Omental fat pad (tissue), 4 donors: ENCODE data around the gene KLHL17. TPM values are rescaled to one million over a fixed set of nuclear protein-coding genes. Genes with fewer than 3 reads are reported as not detected.
"Not testable (repeated sequence)": the region's sequence is repeated elsewhere in the genome, so short reads cannot be mapped to it uniquely, and the experiment has no call there.

ENCODE experiments used
- ATAC-seq: fragments of 150-250 bp; one replicate; pipeline ENCODE4 v1.9.1; 2016; ENCODE audit warnings: mild to moderate bottlenecking, moderate library complexity; ENCODE audit not compliant: low FRiP score
- DNase-seq: peaks from one replicate; pipeline ENCODE4 v3.0.0-alpha.2; 2019; ENCODE audit warnings: low spot score
- total RNA-seq, 4 donors: library from RNA; depleted of rRNA; stranded (reverse); fragments of >200 nt; gene quantifications; one replicate each; pipeline ENCODE4 v1.1.0, GENCODE V29; 2016
- TF ChIP-seq, protein P1 (sequence below), 3 donors: fragments of 450-650 bp; IDR thresholded peaks; one replicate each; pipeline ENCODE4 v1.5.1; 2016 to 2017; ENCODE audit warnings: antibody characterized with exemption in 3 of 3, mild to moderate bottlenecking in 3 of 3, moderate library complexity in 2 of 3

Gene KLHL17
- total RNA-seq, 4 donors from 2014 or later, result 3.4 to 6.8 (median 6.2) TPM

DNA sequence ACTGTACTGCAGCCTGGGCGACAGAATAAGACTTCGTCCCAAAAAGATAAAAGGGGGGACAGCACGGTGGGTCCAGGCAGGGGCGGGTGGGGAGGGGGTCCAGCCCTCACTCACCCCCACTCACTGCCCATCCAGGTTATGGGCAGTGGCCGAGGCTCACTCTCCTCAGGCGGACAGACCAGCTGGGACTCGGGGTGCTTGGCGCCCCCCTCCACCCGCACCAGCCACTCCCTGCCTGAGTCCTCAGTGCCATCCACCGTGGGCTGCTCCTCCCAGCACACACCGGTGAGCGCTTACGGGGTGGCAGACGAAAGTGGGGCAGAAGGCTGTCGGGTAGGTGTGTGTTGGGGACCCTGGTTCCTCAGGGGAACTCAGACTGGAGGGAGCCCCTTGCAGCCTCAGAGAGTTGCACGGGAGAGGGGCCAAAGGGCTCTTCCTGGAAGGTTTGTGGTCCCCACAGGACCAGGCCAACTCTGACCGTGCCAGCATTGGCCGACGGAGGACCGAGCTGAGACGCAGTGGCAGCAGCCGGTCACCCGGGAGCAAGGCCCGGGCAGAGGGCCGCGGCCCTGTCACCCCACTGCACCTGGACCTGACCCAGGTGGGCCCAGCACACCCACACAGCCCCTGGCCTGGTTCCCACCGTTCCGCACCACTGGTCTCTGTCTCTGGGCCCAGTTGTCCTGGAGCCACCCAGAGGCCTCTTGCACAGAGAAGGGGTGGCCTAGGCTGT is 12.5 kb downstream of the KLHL17 start:
- TF ChIP-seq, protein P1, sequence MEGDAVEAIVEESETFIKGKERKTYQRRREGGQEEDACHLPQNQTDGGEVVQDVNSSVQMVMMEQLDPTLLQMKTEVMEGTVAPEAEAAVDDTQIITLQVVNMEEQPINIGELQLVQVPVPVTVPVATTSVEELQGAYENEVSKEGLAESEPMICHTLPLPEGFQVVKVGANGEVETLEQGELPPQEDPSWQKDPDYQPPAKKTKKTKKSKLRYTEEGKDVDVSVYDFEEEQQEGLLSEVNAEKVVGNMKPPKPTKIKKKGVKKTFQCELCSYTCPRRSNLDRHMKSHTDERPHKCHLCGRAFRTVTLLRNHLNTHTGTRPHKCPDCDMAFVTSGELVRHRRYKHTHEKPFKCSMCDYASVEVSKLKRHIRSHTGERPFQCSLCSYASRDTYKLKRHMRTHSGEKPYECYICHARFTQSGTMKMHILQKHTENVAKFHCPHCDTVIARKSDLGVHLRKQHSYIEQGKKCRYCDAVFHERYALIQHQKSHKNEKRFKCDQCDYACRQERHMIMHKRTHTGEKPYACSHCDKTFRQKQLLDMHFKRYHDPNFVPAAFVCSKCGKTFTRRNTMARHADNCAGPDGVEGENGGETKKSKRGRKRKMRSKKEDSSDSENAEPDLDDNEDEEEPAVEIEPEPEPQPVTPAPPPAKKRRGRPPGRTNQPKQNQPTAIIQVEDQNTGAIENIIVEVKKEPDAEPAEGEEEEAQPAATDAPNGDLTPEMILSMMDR (IDR thresholded peaks at IDR 0.05), result no peak
- no peak for ATAC-seq

DNA sequence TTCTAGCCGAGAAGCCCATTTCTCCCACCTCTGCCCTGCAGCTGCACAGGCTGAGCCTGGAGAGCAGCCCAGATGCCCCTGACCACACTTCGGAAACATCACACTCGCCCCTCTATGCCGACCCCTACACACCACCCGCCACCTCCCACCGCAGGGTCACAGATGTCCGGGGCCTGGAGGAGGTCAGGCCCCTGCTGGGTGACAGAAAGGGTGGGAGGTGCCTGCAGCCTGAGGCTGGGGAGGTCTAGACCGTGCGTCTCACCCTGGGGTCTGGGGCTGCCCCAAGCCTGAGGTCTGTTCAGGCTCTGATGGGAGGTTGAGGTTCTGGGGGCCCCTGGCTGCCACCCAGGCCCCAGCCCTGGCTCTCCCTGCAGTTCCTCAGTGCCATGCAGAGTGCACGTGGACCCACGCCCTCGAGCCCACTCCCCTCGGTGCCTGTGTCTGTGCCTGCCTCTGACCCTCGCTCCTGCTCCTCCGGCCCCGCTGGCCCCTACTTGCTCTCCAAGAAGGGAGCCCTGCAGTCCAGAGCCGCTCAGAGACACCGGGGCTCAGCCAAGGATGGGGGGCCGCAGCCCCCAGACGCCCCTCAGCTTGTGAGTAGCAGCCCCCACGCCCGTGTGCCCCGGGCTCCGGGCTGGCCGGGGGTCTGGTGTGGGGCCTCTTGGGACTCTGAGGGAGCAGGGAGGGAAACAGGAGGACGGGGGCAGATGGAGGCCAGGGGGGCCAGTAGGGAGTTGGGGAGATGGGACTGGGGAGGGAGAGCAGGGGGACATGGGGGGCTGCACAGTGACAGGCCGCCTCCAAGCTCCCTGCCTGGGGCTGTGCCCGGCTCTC is 13.3 kb downstream of the KLHL17 start:
- DNase-seq (no peak), ATAC-seq (no peak)
- TF ChIP-seq, protein P1 (IDR thresholded peaks at IDR 0.05), result no peak

More for the DNA sequence above, 12.5 kb downstream of the KLHL17 start:
- DNase-seq, result no peak

DNA sequence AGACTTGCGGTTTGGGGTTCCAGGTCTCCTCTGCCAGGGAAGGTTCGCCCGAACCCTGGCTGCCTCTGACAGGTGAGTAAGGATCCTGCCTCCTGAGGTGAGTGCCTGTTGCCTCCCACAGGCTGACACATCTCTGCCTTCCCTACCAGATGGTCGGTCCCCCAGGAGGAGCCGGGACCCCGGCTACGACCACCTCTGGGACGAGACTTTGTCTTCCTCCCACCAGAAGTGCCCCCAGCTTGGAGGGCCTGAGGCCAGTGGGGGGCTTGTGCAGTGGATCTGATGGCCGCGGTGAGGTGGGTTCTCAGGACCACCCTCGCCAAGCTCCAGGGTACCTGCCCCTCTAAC is 13.9 kb downstream of the KLHL17 start:
- no peak for ATAC-seq
- no peak for DNase-seq
- TF ChIP-seq, protein P1 (IDR thresholded peaks at IDR 0.05), result no peak

DNA sequence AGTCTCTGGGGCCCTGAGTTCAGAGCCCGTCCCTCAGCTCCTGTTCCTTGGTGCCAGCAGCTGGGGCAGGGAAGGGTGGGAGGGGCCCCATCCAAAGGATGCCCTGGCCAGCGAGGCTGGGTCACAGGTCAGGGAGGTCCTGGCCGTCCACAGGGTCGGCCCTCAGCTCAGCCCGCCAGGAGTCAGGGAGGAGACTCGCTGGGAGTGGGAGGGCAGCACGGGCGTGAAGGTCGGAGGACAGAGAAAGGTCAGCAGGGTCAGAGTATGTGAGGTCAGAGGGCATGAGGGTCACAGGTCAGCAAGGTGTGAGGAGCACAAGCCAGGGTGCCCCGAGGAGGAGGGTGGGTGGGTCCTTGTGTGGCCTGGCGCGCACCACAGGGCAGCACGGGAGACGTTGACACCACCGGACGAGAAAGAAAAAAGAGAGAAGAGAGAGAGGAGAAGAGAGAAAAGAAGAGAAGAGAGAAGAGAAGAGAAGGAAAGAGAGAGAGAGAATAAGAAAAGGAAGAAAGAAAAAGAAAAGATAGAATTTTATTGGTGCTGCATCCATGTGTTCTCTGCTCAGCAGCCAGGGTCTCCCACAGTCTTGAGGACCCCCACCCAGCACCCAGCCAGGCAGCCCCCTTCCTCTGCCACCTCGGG is 14.4 kb downstream of the KLHL17 start:
- DNase-seq (no peak), ATAC-seq (no peak)
- TF ChIP-seq, protein P1 (IDR thresholded peaks at IDR 0.05), result no peak

DNA sequence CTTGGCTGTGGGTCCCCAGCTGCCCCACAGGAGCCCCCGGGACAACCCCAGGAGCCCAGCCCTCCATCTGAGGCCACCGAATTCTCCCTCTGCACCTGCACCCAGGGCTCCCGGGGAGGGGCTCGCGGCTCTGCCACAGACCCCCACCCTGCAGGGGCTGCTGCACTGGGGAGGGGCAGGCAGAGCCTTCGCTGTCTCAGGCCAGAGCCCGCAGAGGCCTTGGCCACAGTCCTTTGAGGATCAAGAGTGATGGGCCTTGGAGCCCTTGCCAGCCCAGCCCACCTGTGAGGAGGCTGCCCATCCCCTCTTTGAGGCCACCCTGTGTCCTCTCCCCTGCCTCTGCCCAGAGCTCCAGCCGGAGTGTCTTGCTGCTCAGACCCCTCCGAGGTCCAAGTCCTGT is 15.0 kb downstream of the KLHL17 start:
- no peak for ATAC-seq
- TF ChIP-seq, protein P1 (IDR thresholded peaks at IDR 0.05), result no peak
- no peak for DNase-seq

DNA sequence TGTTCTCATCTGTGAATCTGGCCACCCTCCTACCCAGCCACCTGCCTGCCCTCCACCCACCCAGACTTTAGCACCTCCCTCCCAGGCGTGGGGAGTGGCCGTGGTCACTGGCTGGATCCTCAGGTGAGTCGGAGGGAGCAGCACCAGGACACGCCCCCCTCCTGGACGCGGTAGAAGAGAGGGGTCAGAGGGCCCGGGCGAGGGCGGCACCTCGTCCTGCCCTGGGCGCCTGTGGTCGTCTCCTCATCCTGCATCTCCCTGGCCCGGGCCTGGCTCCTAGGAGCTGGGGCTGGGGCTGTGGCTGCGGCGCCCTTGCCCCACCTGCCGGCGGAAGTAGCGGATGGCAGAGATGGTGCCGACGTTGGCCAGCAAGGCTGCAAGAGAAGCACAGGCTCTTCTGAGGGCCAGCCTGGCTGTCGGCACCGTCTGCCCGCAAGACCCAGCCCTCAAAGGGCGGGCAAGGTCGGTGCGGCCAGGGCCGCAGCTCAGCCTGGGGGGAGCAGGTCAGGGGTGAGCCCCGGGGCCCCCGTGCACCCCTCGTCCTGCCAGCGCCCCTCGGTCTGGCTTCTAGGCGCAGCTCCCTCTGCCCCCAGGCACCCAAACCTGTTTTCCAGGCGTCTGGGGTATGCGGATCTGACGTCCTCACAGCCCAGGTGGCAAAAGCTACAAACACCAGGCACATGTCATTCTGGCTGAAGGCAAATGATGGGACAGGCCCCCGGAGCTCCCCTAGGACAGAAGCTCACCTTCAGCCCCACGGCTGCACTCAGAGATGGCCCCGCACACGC is 15.7 kb downstream of the KLHL17 start:
- TF ChIP-seq, protein P1 (IDR thresholded peaks at IDR 0.05), result peak in 1 of 3 donors; percentile 6
- peak; percentile 46 for ATAC-seq
- no peak for DNase-seq

DNA sequence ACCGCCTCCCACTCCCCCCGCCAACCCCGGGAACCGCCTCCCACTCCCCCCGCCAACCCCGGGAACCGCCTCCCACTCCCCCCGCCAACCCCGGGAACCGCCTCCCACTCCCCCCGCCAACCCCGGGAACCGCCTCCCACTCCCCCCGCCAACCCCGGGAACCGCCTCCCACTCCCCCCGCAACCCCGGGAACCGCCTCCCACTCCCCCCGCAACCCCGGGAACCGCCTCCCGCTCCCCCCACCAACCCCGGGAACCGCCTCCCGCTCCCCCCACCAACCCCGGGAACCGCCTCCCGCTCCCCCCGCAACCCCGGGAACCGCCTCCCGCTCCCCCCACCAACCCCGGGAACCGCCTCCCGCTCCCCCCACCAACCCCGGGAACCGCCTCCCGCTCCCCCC is 16.4 kb downstream of the KLHL17 start:
- ATAC-seq, DNase-seq: not testable (repeated sequence)
